Activated T-cell treated with anti-CD3 and anti-CD28 coated beads, Interleukin-2, amount 50 U/mL, for 4 hours (primary cell): ENCODE measurements around the gene ACVR1. TPM values are rescaled to one million over a fixed set of nuclear protein-coding genes. Genes with fewer than 3 reads are reported as not detected.
"Not testable (repeated sequence)": the region's sequence is repeated elsewhere in the genome, so short reads cannot be mapped to it uniquely, and the experiment has no call there.

ENCODE experiments used
- ATAC-seq, 2 donors: fragments of 200-7000 bp; cut with Tn5 transposase; one replicate each; pipeline ENCODE4 v1.10.0; 2021
- DNase-seq: peaks from one replicate; pipeline ENCODE4 v3.0.0-alpha.2; 2020
- H3K27me3 Mint-ChIP-seq: one replicate; pipeline ENCODE4 v1.8.0; 2021; ENCODE audit warnings: low read depth, mixed read lengths
- H3K36me3 Mint-ChIP-seq: one replicate; pipeline ENCODE4 v1.8.0; 2022; ENCODE audit warnings: mixed read lengths; ENCODE audit not compliant: insufficient read depth
- H3K4me1 Mint-ChIP-seq: one replicate; pipeline ENCODE4 v1.8.0; 2021; ENCODE audit warnings: low read depth, mixed read lengths
- H3K4me3 Mint-ChIP-seq: one replicate; pipeline ENCODE4 v1.8.0; 2021; ENCODE audit warnings: mild to moderate bottlenecking, moderate library complexity, mixed read lengths
- H3K9me3 Mint-ChIP-seq: one replicate; pipeline ENCODE4 v1.8.0; 2021; ENCODE audit warnings: mixed read lengths
- total RNA-seq, 3 donors: library from RNA; stranded (reverse); gene quantifications; one replicate each; pipeline ENCODE4 v1.2.1, GENCODE V29; 2021

Gene ACVR1
- total RNA-seq, 3 donors from 2014 or later, result 11.5 to 14.1 (median 13.2) TPM

- ATAC-seq, result no peak
- no peak for DNase-seq
- H3K27me3 Mint-ChIP-seq, result no peaks in the 10 kb centered on the region
- peaks cover 33% of the 10 kb centered on the region for H3K4me1 Mint-ChIP-seq
- H3K36me3 Mint-ChIP-seq, result peaks cover 16% of the 10 kb centered on the region
- no peaks in the 10 kb centered on the region for H3K9me3 Mint-ChIP-seq
- no peak overlapping the region for H3K4me3 Mint-ChIP-seq
These were observed 38.2 kb downstream of the ACVR1 start for GRCh38 chr2:157837851-157838441.

DNA sequence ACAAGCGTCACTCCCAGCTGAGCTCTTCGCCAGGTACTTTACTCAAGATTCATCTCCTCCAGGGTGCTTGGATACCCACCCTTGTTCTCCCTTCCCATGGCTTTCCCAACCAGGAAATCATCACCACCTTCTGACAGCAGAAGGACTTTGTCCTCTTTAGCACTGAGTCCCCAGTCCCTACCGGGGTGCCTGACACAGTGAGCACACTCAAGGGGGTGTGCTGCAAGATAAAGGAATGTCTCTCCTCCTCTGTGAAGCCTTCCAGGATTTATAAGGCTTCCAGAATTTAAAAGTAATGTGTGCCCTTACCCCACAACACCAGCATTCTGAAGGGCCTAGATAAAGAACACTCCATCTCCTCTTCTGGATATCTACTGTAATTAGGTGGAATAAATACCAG lies 39.6 kb downstream of the ACVR1 start:
- H3K9me3 Mint-ChIP-seq, result no peaks in the 10 kb centered on the region

GRCh38 chr2:157835425-157835824 lies 40.7 kb downstream of the ACVR1 start:
- Mint-ChIP-seq H3K4me3 (no peak overlapping the region), H3K36me3 (peaks cover 15% of the 10 kb centered on the region), H3K4me1 (peaks cover 42% of the 10 kb centered on the region), H3K9me3 (no peaks in the 10 kb centered on the region), H3K27me3 (no peaks in the 10 kb centered on the region)
- ATAC-seq, result no peak
- no peak for DNase-seq

More for the DNA sequence above, 39.6 kb downstream of the ACVR1 start:
- Mint-ChIP-seq H3K4me1 (peaks cover 34% of the 10 kb centered on the region), H3K36me3 (peaks cover 13% of the 10 kb centered on the region), H3K27me3 (no peaks in the 10 kb centered on the region), H3K4me3 (no peak overlapping the region)
- ATAC-seq, result no peak
- DNase-seq, result no peak

- H3K36me3 Mint-ChIP-seq, result peaks cover 14% of the 10 kb centered on the region
- H3K27me3 Mint-ChIP-seq, result no peaks in the 10 kb centered on the region
- ATAC-seq (no peak), DNase-seq (no peak)
- no peak overlapping the region for H3K4me3 Mint-ChIP-seq
- peaks cover 40% of the 10 kb centered on the region for H3K4me1 Mint-ChIP-seq
- H3K9me3 Mint-ChIP-seq, result no peaks in the 10 kb centered on the region
These were observed 41.1 kb downstream of the ACVR1 start for GRCh38 chr2:157835006-157835405.

- ATAC-seq (no peak), DNase-seq (no peak)
- H3K4me1 Mint-ChIP-seq, result peaks cover 36% of the 10 kb centered on the region
- no peak overlapping the region for H3K4me3 Mint-ChIP-seq
- H3K9me3 Mint-ChIP-seq, result no peaks in the 10 kb centered on the region
- no peaks in the 10 kb centered on the region for H3K27me3 Mint-ChIP-seq
- H3K36me3 Mint-ChIP-seq, result peaks cover 22% of the 10 kb centered on the region
These were observed 42.4 kb downstream of the ACVR1 start for GRCh38 chr2:157833721-157834120.

GRCh38 chr2:157831573-157832315 lies 44.4 kb downstream of the ACVR1 start:
- no peak for ATAC-seq
- Mint-ChIP-seq H3K4me3 (no peak overlapping the region), H3K4me1 (peaks cover 17% of the 10 kb centered on the region)

GRCh38 chr2:157830696-157831570 lies 45.2 kb downstream of the ACVR1 start:
- Mint-ChIP-seq H3K36me3 (peaks cover 12% of the 10 kb centered on the region), H3K4me1 (peaks cover 13% of the 10 kb centered on the region), H3K9me3 (no peaks in the 10 kb centered on the region), H3K4me3 (no peak overlapping the region), H3K27me3 (no peaks in the 10 kb centered on the region)
- DNase-seq (no peak), ATAC-seq (peak in 1 of 2 donors; percentile 50)

More at GRCh38 chr2:157831573-157832315, 44.4 kb downstream of the ACVR1 start:
- Mint-ChIP-seq H3K9me3 (no peaks in the 10 kb centered on the region), H3K27me3 (no peaks in the 10 kb centered on the region), H3K36me3 (peaks cover 16% of the 10 kb centered on the region)
- no peak for DNase-seq

DNA sequence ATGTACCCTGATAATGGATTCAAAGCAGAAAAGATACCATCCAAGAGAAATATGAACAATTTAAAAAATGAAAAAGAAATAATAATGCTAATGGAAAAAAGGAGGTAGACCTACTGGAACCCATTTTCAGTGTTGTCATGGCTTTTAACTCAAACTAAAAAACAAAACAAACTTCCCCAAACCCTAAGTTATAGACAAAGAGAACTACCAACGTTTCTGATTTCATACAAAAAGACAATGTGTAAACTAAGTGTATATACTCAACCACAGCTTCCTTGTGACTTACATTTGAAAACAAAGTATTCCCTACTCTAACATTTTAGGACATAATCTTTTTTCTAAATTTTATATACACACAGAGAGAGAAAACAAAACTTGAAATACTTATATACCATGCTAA lies 45.9 kb downstream of the ACVR1 start:
- H3K4me1 Mint-ChIP-seq, result peaks cover 10% of the 10 kb centered on the region
- no peaks in the 10 kb centered on the region for H3K27me3 Mint-ChIP-seq
- H3K36me3 Mint-ChIP-seq, result peaks cover 17% of the 10 kb centered on the region
- H3K4me3 Mint-ChIP-seq, result no peak overlapping the region
- no peak for DNase-seq
- ATAC-seq, result no peak
- H3K9me3 Mint-ChIP-seq, result no peaks in the 10 kb centered on the region

- Mint-ChIP-seq H3K27me3 (no peaks in the 10 kb centered on the region), H3K36me3 (peaks cover 17% of the 10 kb centered on the region), H3K4me1 (peaks cover 10% of the 10 kb centered on the region), H3K9me3 (no peaks in the 10 kb centered on the region), H3K4me3 (no peak overlapping the region)
- no peak for ATAC-seq
- DNase-seq, result no peak
These were observed 48.8 kb downstream of the ACVR1 start for GRCh38 chr2:157827377-157827776.

DNA sequence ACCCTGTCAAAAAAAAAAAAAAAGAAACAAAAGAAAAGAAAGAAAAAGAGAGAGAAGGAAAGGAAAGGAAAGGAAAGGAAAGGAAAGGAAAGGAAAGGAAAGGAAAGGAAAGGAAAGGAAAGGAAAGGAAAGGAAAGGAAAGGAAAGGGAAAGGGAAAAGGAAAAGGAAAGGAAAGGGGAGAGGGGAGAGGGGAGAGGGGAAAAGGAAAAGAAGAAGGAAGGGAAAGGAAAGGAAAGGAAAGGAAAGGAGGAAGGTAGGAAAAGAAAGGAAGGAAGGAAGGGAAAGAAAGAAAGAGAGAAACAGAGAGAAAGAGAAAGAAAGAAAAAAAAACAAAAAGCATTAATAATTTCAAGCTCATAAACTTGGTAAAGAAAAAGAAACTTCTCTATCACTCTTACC lies 49.5 kb downstream of the ACVR1 start:
- not testable (repeated sequence) for ATAC-seq
- peaks cover 17% of the 10 kb centered on the region for H3K36me3 Mint-ChIP-seq

GRCh38 chr2:157825885-157826284 lies 50.2 kb downstream of the ACVR1 start:
- ATAC-seq (no peak), DNase-seq (no peak)
- Mint-ChIP-seq H3K4me1 (peaks cover 2% of the 10 kb centered on the region), H3K36me3 (peaks cover 15% of the 10 kb centered on the region), H3K9me3 (no peaks in the 10 kb centered on the region), H3K4me3 (no peak overlapping the region), H3K27me3 (no peaks in the 10 kb centered on the region)

More for the DNA sequence above, 49.5 kb downstream of the ACVR1 start:
- H3K4me1 Mint-ChIP-seq, H3K9me3 Mint-ChIP-seq, H3K4me3 Mint-ChIP-seq, H3K27me3 Mint-ChIP-seq, DNase-seq: not testable (repeated sequence)

- H3K36me3 Mint-ChIP-seq, result peaks cover 12% of the 10 kb centered on the region
- no peak for ATAC-seq
- H3K4me1 Mint-ChIP-seq, result no peaks in the 10 kb centered on the region
These were observed 53.1 kb downstream of the ACVR1 start for GRCh38 chr2:157822993-157823392.

DNA sequence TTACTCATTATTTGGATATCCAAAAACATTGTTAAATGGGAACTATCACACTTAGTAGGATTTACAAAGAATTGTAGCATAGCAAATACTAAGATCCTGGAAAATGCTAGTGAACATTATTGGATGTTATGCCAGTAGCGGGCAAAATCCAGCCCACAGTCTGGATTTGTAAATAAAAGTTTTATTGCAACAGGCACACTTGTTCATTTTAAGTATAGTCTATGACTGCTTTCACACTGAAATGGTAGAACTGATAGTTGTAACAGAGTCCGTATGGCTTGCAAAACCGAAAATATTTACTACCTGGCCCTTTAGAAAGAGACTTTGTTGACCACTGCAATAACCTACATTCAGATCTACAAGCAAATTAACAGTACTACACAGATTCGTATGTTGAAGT lies 53.6 kb downstream of the ACVR1 start:
- no peak overlapping the region for H3K4me3 Mint-ChIP-seq
- no peak for DNase-seq
- no peak for ATAC-seq
- H3K4me1 Mint-ChIP-seq, result no peaks in the 10 kb centered on the region
- H3K27me3 Mint-ChIP-seq, result no peaks in the 10 kb centered on the region
- H3K9me3 Mint-ChIP-seq, result no peaks in the 10 kb centered on the region
- H3K36me3 Mint-ChIP-seq, result peaks cover 14% of the 10 kb centered on the region

More at GRCh38 chr2:157822993-157823392, 53.1 kb downstream of the ACVR1 start:
- DNase-seq, result no peak
- no peaks in the 10 kb centered on the region for H3K9me3 Mint-ChIP-seq
- H3K4me3 Mint-ChIP-seq, result no peak overlapping the region
- H3K27me3 Mint-ChIP-seq, result no peaks in the 10 kb centered on the region

DNA sequence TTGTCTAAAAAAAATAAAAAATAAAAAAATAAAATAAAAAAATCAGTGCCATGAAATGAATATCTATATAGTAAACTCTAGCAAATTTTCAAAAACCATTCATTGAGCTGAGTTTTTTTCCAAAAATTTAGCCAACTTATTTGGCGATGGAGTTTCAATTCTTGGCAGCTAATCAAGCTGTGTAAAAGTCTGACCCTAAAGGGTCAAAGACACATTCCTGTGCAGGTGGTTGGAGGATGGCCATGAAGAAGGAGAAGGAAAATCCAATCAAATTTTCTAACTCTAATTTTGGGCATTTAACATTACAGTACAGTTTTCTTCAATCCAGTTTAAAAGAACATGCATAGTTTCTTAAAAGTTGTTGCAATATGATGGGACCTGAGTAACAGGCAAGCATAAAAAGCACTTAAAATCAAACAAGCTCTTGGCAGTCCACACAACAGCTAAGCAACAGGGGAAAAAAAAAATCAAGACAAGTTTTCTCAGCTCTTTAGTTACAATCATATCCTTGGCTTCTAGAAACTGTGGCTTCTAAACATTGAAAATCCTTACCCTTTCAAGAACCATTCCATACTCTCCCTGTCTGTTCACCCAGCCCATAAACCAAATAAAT lies 54.5 kb downstream of the ACVR1 start:
- no peak for DNase-seq
- H3K4me3 Mint-ChIP-seq, result no peak overlapping the region
- H3K27me3 Mint-ChIP-seq, result no peaks in the 10 kb centered on the region
- peaks cover 22% of the 10 kb centered on the region for H3K36me3 Mint-ChIP-seq
- ATAC-seq, result no peak
- no peaks in the 10 kb centered on the region for H3K9me3 Mint-ChIP-seq
- no peaks in the 10 kb centered on the region for H3K4me1 Mint-ChIP-seq
